Measurements from ENCODE around the gene SEC24A.

- TF ChIP-seq EP300 (conservative IDR thresholded peaks at IDR 0.05; ENCODE audit: poor library complexity, severe bottlenecking), result no peak
- no peak for TF ChIP-seq TAF1 (IDR thresholded peaks at IDR 0.05; ENCODE audit: low read depth)
- no peak for TF ChIP-seq CTCF (IDR thresholded peaks at IDR 0.05; ENCODE audit: poor library complexity, severe bottlenecking)
- TF ChIP-seq RAD21 (conservative IDR thresholded peaks at IDR 0.05), result no peak
- TF ChIP-seq EZH2 (IDR thresholded peaks at IDR 0.05; ENCODE audit: borderline replicate concordance, insufficient read depth, low read length, poor library complexity, severe bottlenecking), result no peak
- no peak for TF ChIP-seq POLR2AphosphoS5 (IDR thresholded peaks at IDR 0.05)
These were observed 59.7 kb downstream of the SEC24A start for GRCh38 chr5:134708301-134708700.
